HG02852 (cell line): ENCODE results near the gene AMER2.

ENCODE experiments used
- ATAC-seq: cut with Tn5 transposase; IDR thresholded peaks from one replicate; pipeline ENCODE4 v1.9.1; 2021; ENCODE audit warnings: mild to moderate bottlenecking, moderate library complexity; ENCODE audit not compliant: unreplicated experiment

AMER2 gene, protein sequence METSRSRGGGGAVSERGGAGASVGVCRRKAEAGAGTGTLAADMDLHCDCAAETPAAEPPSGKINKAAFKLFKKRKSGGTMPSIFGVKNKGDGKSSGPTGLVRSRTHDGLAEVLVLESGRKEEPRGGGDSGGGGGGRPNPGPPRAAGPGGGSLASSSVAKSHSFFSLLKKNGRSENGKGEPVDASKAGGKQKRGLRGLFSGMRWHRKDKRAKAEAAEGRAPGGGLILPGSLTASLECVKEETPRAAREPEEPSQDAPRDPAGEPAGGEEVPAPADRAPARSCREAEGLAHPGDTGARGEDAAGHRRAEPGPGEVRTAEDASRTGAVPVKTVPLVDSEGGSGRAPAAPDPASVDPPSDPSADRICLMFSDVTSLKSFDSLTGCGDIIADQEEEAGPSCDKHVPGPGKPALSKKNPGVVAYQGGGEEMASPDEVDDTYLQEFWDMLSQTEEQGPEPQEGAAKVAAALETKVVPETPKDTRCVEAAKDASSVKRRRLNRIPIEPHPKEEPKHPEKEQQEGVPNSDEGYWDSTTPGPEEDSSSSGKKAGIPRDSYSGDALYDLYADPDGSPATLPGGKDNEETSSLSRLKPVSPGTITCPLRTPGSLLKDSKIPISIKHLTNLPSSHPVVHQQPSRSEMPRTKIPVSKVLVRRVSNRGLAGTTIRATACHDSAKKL

DNA sequence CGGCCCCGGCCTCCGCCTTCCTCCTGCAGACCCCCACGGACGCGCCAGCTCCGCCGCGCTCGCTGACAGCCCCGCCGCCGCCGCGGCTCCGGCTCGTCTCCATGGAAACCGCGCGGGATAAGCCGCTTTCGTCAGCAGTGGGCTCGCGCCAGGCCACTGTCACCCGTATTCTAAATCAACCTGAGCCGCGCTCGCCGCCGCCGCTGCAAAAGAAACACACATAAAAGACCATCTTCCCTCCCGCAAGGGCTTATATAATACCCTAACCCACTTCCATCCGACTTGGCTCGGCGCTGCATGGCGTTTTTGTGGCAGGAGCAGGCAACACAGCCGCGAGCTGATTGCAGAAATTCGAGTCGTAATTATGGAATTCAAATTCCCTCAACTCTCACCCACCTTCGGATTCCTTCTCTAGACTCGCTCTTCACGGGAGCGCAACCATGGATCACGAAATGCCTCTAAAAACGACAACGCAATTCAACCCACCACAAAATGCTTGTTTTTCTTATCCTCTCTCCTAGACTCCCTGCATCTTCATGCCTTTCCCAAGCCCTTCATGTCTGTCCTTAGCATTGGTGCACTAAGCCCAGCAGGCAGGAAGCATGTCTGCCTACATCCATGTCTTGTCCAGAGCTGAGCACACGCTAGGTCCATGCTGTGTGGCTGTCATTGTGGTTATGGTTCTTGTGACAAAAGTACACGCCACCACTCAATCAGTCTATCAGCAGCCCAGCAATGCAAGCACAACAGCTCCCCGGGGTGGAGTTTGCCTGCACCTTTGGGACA lies at the start of gene AMER2:
AMER2 (minus strand) TSS at position 772 of the 786 bp plus-strand sequence; CDS start at position 103, 669 bp downstream.
- ATAC-seq: no peak

DNA sequence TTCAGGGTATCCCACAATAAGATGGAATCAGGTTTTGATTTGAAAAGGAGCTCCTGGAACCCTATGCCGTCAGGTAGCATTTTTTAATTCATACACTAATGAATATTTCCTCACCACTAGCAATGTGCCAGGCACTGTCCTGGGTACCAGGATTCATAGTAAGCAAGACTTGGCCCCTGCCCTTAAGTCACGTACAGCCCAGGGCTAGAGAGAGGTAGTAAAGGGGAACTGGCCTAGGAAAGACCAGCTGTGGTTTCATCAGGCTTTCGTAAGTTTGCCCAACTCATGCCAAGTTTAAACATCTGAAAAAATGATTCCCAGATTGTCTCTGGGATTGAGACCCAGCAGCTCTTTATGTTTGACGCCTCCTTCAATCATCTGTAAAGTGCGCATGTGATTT lies 45.9 kb upstream of the AMER2 start:
- no peak for ATAC-seq

GRCh38 chr13:25217023-25217885 lies 45.2 kb upstream of the AMER2 start:
- no peak for ATAC-seq

DNA sequence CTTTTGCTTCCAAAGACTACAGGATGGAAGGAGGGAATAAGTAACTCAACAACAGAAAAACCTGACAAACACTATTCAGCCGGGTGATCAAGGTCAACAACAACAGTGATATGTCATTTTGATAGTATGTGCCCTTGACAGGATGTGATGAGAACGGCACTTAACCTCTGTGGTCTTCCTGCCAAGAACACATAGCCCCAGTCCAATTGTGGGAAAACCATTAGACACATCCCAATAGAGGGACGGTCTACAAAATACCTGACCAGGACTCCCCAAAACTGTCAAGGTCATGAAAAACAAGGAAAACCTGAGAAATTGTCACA lies 43.1 kb upstream of the AMER2 start:
- ATAC-seq: no peak

DNA sequence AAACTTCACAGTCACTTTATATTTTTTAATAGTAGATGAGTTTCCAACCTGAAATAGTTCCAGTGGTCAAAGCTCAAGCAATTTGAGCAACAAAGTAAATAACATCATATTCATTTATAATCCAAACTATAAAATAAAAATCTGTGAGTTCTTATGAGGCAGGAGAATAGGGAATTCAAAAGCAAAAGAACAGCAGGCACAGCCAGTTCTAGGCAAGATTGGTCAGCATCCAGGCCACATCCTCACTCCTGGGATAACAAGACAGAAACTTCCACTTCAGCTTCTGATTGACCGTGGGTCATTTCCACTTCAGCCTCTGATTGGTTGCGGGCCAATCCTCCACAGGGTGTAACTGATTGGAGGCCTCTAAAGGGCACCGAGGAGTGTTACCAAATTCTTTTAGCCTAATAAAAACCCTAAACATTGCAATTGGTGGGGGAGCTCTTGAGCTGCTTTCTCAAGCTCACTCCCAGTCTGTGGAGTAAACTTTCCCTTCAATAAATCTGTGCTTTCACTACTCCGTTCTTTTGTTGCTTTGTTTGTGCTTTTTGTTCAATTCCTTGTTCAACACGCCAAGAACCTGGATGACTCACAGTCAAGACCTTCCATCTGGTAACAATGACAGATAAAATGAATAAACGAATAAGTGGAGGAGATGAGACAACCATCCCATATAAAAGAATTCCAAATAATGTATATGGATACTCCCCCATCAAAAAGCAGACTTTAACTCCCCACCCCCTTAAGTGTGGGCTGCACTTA lies 42.6 kb upstream of the AMER2 start:
- ATAC-seq: no peak

DNA sequence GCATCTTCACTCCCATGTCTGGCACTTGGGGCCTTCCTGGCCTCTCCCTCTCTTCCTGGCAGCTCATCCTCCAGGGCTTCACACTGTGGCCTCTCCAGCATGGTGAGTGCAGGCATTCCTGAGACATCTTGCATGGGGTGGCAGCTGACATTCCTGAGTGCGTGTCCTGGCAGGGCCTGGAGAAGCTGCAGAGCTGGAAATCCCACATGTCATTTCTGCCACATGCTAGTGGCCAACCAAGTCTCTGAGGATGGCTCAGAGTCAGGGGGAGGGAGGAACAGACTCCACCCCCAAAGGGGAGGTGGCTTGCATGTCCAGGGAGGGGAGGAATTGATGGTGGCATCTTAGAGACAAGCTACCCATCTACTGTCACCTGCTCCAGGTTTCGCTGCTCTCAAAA lies 41.6 kb upstream of the AMER2 start:
- no peak for ATAC-seq

GRCh38 chr13:25210842-25211569 lies 38.9 kb upstream of the AMER2 start:
- ATAC-seq: no peak

DNA sequence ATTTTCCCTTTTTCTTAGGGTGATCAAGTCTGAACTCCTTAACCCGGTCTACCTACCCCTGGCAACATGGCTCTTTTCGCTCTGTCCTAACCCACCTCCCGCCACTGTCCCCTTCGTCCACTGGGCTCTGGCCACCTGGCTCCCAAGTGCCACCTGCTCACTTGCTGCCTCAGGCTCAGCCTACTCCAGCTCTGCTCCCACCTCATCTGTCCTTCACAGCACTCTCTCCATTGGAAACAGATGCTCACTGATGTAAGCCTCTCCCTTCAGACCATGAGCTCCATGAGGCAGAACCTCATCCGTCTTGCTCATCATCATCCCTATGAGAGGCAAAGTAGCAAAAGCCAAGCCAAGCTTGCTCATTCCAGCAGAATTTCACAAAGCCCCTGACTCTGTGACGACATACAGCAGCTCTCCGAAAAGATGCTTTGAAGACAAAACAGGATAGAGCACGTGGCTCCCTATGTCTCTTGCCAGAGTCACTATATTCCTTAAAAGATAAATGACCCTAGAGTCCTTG lies 35.3 kb upstream of the AMER2 start:
- ATAC-seq: no peak

- ATAC-seq: no peak
Measured at GRCh38 chr13:25204863-25205262, 32.8 kb upstream of the AMER2 start.

- no peak for ATAC-seq
Measured at GRCh38 chr13:25203127-25203740, 31.1 kb upstream of the AMER2 start.

DNA sequence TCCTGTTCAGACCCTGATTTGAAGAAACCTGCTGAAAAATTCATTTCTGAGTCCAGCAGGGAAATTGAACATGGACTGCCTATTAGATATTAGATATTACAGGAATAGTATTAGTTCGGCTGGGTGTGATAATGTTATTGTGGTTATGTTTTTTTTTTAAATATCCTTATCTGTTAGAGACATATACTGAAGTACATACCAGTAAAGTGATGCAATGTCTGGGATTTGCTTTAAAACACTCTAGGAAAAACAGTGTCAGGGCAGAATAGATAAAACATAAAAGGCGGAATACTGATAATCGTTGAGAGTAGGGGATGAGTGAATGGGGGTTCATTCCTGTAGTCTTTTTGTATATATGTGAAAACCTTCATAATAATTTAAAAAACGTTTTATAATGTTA lies 28.7 kb upstream of the AMER2 start:
- no peak for ATAC-seq

DNA sequence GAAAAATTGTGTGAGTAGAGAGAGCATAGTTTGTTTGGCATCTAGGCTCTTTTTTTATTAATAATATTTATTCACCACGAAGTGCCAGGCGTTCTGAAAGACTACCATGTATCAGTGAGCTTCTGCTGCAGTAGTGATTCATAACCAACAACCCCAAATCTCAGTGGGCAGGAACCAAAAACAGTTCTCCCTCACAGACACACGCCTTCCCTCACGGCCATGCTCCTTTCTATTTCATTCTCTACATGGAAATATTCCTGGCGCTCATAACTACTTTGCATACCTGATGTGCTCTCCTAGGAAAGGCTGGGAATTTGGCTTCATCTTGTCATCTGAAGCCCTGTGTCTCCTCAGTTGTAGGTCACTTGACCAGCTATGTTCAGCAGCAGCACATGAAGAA lies 26.6 kb upstream of the AMER2 start:
- ATAC-seq: no peak

GRCh38 chr13:25196971-25197370 lies 24.9 kb upstream of the AMER2 start:
- no peak for ATAC-seq

- no peak for ATAC-seq
Measured at GRCh38 chr13:25192936-25193335, 20.8 kb upstream of the AMER2 start.

DNA sequence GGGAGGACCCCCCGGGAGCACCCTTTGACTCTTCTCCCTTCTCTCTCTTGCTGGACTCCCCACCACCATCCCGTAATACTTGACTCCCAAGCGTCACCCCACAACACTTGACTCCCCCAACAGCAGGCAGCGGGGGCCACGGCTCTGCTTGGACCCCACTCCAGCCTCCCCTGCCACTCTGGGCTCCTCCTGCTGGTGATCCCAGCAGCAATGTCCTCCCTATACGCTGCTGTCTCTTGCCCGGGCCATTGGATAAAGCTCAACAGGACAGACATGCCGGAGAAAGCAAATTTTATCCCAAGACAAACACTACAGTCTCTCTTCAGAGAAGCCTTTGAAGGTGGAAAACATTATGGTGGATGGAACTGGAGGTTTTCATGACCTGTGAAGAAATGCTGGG lies 20.4 kb upstream of the AMER2 start:
- no peak for ATAC-seq

- no peak for ATAC-seq
Measured at GRCh38 chr13:25192052-25192451, 20.0 kb upstream of the AMER2 start.

DNA sequence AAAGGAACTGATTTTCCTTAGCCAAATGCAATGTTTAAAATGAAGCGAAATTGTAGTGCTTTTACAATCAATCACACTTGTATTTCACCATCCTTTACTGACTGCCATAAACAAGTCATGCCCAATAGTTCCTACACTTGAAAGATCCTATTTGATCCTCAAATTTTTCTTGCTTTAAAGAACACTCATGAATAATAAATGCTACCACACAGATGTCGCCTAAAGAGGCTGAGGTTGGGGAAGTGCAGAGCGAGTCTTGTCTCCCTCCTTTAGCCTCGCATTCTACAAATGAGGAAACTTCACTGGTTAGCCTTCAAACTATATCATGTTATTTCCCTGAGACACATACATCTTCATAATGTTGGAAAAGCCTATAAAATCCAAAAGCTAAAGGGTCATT lies 18.7 kb upstream of the AMER2 start:
- no peak for ATAC-seq

DNA sequence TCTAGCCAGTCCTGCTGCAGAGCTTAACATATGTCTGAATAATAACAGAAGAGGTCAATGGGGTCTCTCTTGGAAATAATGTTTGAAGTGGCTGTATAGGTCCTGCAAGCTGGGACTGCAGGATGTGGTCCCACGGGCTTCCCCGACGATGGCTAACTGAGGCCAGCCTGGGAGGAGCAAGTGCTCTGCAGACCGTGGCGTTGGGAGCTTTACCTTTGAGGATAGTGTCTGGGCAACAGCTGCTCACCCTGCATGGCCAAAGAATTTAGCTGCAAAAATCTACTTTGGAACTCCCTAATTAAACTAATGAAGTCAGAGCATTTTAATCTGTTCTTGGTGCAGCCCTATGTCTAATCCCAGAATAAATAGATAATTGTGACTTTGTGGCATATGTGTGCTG lies 18.2 kb upstream of the AMER2 start:
- ATAC-seq: no peak

DNA sequence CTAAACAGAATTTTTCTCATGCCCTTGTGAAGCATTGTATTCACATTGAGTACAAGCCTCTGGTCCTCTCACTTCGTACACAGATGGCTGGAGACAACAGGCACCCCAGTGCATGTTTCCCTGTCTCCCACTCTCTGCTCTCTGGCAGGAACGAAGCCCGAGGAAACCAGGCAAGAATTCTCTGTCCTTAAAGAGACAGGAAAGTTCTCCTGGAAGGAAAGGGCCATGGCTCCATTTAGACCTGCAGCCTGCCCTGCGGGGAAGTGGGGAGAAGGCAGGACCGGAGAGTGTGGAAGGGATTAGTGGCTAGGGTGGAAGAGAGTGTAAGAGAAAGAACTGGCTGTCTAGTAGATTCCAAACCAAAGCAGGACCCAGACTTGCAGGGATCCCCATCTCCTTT lies 15.5 kb upstream of the AMER2 start:
- no peak for ATAC-seq
